ENCODE measurements around the gene DMAP1. TPM values are rescaled to one million over a fixed set of nuclear protein-coding genes. Genes with fewer than 3 reads are reported as not detected.

DMAP1 gene
- total and polyA plus RNA-seq, 2 donors (not counting 1 experiment from before 2014, with no cell fraction given) = 21.1 to 23.6 TPM

DNA sequence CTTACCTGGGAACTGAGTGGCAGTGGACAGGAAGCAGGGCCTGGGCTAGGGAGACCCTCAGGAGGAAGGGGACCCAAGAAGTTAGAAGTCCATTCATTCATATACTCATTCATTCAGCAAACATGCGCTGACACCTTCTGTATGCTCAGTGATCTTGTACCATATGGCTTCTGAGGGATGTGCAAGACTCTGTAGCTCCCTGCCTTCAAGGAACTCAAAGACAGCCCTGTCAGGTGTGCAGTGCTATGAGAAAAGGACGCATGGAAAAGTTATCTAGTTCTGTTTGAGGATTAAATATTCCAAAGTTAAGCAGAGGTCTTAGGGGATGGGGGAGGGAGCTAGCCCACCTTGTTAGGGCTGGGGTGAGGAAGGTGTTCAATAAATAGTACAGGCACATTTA, 12.5 kb downstream of the DMAP1 start:
- Histone ChIP-seq H3K27ac (ENCODE audit: insufficient read depth, low read length) (no peak overlapping the region), H3K4me1 (ENCODE audit: control insufficient read depth, extremely low read depth, insufficient read depth, low read length) (peaks cover 1% of the 10 kb centered on the region), H3K36me3 (ENCODE audit: control insufficient read depth, insufficient read depth, low read length) (peaks cover 1% of the 10 kb centered on the region), H4K20me1 (ENCODE audit: control insufficient read depth, extremely low read depth, insufficient read depth, low read length) (no peaks in the 10 kb centered on the region), H3K27me3 (ENCODE audit: control insufficient read depth, insufficient read depth, low read length) (no peaks in the 10 kb centered on the region), H2AFZ (ENCODE audit: low read length) (no peak overlapping the region), H3K79me2 (ENCODE audit: control insufficient read depth, insufficient read depth, low read length) (no peaks in the 10 kb centered on the region), H3K9ac (ENCODE audit: insufficient read depth, low read length) (no peak overlapping the region), H3K9me3 (ENCODE audit: control insufficient read depth, insufficient read depth, low read depth, low read length) (no peaks in the 10 kb centered on the region), H3K4me3 (replicated peaks in 1 of 4; ENCODE audit: control extremely low read depth in 1 of 4, insufficient read depth in 1 of 4, low read depth in 3 of 4, low read length in 4 of 4) (no peak overlapping the region), H3K4me2 (ENCODE audit: extremely low read depth, insufficient read depth, low read length) (no peak overlapping the region)
- no peak for TF ChIP-seq EZH2 (IDR thresholded peaks at IDR 0.05; ENCODE audit: low read length, missing control alignments)
- DNase-seq (ENCODE audit: low read depth in 2 of 2) = no peak

DNA sequence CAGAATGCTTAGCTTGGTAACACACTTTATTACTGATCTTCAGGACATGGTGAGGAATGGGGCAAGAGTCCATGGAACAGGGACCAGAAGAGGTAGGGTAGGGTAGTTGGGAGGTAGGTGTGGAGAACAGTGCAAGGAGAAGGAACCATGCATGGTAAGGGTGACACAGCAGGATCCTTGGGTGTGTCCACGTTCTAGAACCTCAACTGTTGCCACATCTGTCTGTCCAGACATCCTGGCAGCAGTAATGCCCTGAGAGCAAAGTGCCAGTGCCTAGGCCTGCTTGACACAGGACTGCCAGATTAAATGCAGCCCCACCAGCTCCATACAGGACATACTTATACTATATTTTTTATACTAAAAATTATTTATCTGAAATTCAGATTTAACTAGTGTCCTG, 13.9 kb downstream of the DMAP1 start:
- peak in 1 of 2 donors; percentile 5 for DNase-seq (ENCODE audit: low read depth in 2 of 2)
- Histone ChIP-seq H3K4me3 (replicated peaks in 1 of 4; ENCODE audit: control extremely low read depth in 1 of 4, insufficient read depth in 1 of 4, low read depth in 3 of 4, low read length in 4 of 4) (no peak overlapping the region), H3K79me2 (ENCODE audit: control insufficient read depth, insufficient read depth, low read length) (no peaks in the 10 kb centered on the region), H3K27ac (ENCODE audit: insufficient read depth, low read length) (no peak overlapping the region), H3K4me1 (ENCODE audit: control insufficient read depth, extremely low read depth, insufficient read depth, low read length) (no peaks in the 10 kb centered on the region), H4K20me1 (ENCODE audit: control insufficient read depth, extremely low read depth, insufficient read depth, low read length) (no peaks in the 10 kb centered on the region), H3K4me2 (ENCODE audit: extremely low read depth, insufficient read depth, low read length) (no peak overlapping the region), H3K36me3 (ENCODE audit: control insufficient read depth, insufficient read depth, low read length) (no peaks in the 10 kb centered on the region), H2AFZ (ENCODE audit: low read length) (no peak overlapping the region), H3K27me3 (ENCODE audit: control insufficient read depth, insufficient read depth, low read length) (no peaks in the 10 kb centered on the region), H3K9me3 (ENCODE audit: control insufficient read depth, insufficient read depth, low read depth, low read length) (no peaks in the 10 kb centered on the region), H3K9ac (ENCODE audit: insufficient read depth, low read length) (no peak overlapping the region)
- no peak for TF ChIP-seq EZH2 (IDR thresholded peaks at IDR 0.05; ENCODE audit: low read length, missing control alignments)
- TF ChIP-seq, protein P1, sequence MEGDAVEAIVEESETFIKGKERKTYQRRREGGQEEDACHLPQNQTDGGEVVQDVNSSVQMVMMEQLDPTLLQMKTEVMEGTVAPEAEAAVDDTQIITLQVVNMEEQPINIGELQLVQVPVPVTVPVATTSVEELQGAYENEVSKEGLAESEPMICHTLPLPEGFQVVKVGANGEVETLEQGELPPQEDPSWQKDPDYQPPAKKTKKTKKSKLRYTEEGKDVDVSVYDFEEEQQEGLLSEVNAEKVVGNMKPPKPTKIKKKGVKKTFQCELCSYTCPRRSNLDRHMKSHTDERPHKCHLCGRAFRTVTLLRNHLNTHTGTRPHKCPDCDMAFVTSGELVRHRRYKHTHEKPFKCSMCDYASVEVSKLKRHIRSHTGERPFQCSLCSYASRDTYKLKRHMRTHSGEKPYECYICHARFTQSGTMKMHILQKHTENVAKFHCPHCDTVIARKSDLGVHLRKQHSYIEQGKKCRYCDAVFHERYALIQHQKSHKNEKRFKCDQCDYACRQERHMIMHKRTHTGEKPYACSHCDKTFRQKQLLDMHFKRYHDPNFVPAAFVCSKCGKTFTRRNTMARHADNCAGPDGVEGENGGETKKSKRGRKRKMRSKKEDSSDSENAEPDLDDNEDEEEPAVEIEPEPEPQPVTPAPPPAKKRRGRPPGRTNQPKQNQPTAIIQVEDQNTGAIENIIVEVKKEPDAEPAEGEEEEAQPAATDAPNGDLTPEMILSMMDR (conservative IDR thresholded peaks at IDR 0.05 in 1 of 2, IDR thresholded peaks at IDR 0.05 in 1 of 2; ENCODE audit: low read depth in 1 of 2, low read length in 2 of 2) = no peak

DNA sequence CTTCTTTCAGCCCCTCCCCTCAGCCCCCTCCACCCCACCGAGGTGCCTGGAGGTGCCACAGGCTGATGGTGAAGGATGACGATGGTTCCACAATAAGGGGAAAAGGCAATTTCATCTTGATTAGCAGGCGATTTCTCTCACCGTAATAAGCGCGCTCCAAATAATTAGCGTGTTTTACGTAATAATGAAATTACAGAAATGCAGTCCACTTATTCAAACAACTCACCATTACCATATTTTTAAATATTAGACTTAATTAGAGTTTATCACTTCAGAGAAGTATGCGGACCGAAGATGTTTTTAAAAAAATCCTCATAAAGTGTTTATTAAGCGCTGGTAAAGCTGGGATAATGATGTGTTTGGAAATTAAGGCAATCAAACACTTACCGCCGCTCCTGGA, 14.9 kb downstream of the DMAP1 start:
- H3K4me1 ChIP-seq (ENCODE audit: control insufficient read depth, extremely low read depth, insufficient read depth, low read length) = no peaks in the 10 kb centered on the region
- H3K9ac ChIP-seq (ENCODE audit: insufficient read depth, low read length) = no peak overlapping the region
- H3K36me3 ChIP-seq (ENCODE audit: control insufficient read depth, insufficient read depth, low read length) = no peaks in the 10 kb centered on the region
- H4K20me1 ChIP-seq (ENCODE audit: control insufficient read depth, extremely low read depth, insufficient read depth, low read length) = no peaks in the 10 kb centered on the region
- no peak overlapping the region for H3K4me3 ChIP-seq (replicated peaks in 1 of 4; ENCODE audit: control extremely low read depth in 1 of 4, insufficient read depth in 1 of 4, low read depth in 3 of 4, low read length in 4 of 4)
- H3K4me2 ChIP-seq (ENCODE audit: extremely low read depth, insufficient read depth, low read length) = no peak overlapping the region
- H3K27me3 ChIP-seq (ENCODE audit: control insufficient read depth, insufficient read depth, low read length) = no peaks in the 10 kb centered on the region
- H3K9me3 ChIP-seq (ENCODE audit: control insufficient read depth, insufficient read depth, low read depth, low read length) = no peaks in the 10 kb centered on the region
- H3K79me2 ChIP-seq (ENCODE audit: control insufficient read depth, insufficient read depth, low read length) = no peaks in the 10 kb centered on the region
- DNase-seq (ENCODE audit: low read depth in 2 of 2) = no peak
- no peak for TF ChIP-seq EZH2 (IDR thresholded peaks at IDR 0.05; ENCODE audit: low read length, missing control alignments)
- TF ChIP-seq, protein P1 (conservative IDR thresholded peaks at IDR 0.05 in 1 of 2, IDR thresholded peaks at IDR 0.05 in 1 of 2; ENCODE audit: low read depth in 1 of 2, low read length in 2 of 2) = no peak
- H2AFZ ChIP-seq (ENCODE audit: low read length) = no peak overlapping the region
- H3K27ac ChIP-seq (ENCODE audit: insufficient read depth, low read length) = no peak overlapping the region

All from fibroblast of lung (primary cell).